ENCODE measurements around the gene NPTX2.

Gene NPTX2

DNA sequence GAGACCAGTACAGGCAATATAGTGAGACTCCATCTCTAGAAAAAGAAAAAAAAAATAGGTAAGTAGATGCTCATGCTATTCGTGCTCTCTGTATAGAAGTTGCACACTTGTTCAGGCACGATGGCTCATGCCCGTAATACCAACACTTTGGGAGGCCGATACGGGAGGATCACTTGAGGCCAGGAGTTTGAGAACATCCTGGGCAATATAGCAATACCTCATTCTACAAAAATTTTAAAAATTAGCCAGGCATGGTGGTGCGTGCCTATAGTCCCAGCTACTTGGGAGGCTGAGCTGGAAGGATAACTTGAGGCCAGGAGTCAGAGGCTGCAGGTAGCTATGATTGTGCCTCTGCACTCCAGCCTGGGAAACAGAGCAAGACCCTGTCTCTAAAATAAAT is 17.2 kb upstream of the NPTX2 start:
- TF ChIP-seq CTCF (IDR thresholded peaks at IDR 0.05; ENCODE audit: low read length, missing control alignments), result no peak
- no peak for DNase-seq (ENCODE audit: low read depth)
- H3K4me3 ChIP-seq (replicated peaks; ENCODE audit: low read depth, low read length), result no peak overlapping the region

DNA sequence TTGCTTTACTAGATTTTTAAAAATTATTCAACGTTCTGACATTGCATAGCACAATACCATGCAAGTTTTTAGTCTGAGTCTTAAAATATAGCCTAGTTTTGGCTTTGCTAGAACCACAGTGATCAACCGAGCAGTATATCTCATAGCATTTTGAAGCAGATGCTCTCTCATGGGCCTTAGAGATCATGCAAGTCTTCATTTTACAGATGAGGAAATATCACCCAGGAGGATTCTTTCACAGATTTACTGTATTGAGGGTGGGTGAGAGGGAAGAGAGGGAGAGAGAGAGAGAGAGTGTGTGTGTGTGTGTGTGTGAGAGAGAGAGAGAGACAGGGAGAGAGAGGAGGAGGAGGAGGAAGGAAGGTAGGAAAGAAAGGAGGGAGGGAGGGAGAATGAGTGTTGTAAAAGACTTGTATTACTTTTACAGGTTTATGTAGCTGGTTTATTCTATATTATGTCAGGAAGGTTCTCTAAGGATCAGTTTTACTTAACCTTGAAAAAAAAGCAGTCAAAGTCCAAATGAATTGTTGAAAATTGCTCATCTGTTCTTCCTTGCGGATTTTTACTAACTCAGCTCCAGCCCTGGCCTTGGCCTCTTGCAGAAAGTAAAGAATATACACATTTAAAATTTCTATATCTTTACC is 14.2 kb upstream of the NPTX2 start:
- no peak for TF ChIP-seq CTCF (IDR thresholded peaks at IDR 0.05; ENCODE audit: low read length, missing control alignments)
- H3K4me3 ChIP-seq (replicated peaks; ENCODE audit: low read depth, low read length), result no peak overlapping the region
- no peak for DNase-seq (ENCODE audit: low read depth)

DNA sequence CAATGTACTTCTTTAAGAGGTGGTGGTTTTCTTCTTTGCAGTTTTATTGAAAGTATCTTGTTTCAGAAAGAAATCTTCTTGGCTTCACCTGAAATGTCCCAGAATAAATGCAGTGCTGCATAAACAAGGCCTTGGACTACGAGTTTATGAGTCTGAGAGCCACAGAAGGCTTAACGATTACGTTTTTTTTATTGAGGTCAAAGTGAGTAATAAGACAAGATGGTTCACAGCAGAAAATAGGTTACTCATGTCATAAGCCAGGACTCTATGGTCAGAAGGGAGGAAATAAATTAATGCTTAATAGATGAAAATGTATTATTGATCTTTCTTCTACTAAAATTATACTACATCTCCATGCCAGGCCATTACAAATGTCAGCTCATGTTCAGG is 13.7 kb upstream of the NPTX2 start:
- H3K4me3 ChIP-seq (replicated peaks; ENCODE audit: low read depth, low read length), result no peak overlapping the region
- TF ChIP-seq CTCF (IDR thresholded peaks at IDR 0.05; ENCODE audit: low read length, missing control alignments), result no peak
- no peak for DNase-seq (ENCODE audit: low read depth)

DNA sequence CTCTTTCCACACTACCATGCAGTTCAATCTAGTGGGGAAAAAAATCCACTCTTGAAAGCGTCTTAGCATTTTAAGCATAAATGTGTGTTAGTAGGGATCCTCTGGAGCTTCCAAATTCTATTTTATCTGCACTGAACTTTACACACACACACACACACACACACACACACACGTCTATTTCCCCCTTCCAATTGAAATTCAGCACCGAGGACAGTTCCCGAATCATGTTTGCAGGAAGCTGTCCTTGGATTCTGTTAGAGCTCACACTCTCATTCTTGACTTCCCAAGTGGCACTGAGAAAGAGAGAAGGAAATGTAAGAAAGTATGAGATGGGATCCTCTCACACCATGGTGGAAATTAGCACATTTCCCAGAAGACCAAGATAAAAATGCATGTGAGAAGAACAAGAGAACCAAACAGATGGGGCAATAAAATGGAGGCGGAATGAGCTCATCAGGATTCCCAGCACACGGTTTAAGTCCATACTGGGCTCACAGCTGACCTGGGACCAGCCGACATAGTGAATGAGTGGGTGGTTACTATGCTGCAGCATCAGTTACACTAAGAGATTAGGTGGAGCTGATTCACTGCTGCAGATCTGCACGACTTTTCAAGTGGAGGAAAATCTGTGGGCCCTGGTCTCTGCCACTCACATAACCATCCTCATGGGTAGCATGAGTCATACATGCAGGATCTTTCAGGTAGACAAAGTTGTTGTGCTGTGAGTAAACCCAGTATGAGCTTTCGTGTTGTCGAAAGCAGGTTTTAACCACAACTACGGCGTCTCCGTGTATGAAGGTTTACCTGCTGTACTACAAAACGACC is 3.3 kb upstream of the NPTX2 start:
- DNase-seq (ENCODE audit: low read depth), result peak; percentile 43

GRCh38 chr7:98616381-98617050 is 569 bp upstream of the NPTX2 start:
- no peak overlapping the region for H3K4me3 ChIP-seq (replicated peaks; ENCODE audit: low read depth, low read length)
- DNase-seq (ENCODE audit: low read depth), result no peak
- no peak for TF ChIP-seq CTCF (IDR thresholded peaks at IDR 0.05; ENCODE audit: low read length, missing control alignments)

More for the DNA sequence above, 3.3 kb upstream of the NPTX2 start:
- no peak for TF ChIP-seq CTCF (IDR thresholded peaks at IDR 0.05; ENCODE audit: low read length, missing control alignments)
- H3K4me3 ChIP-seq (replicated peaks; ENCODE audit: low read depth, low read length), result no peak overlapping the region

GRCh38 chr7:98617960-98618418 is 904 bp downstream of the NPTX2 start:
- DNase-seq (ENCODE audit: low read depth), result no peak
- TF ChIP-seq CTCF (IDR thresholded peaks at IDR 0.05; ENCODE audit: low read length, missing control alignments), result no peak
- H3K4me3 ChIP-seq (replicated peaks; ENCODE audit: low read depth, low read length), result peak overlapping the region; percentile 47
